Left forelimb (tissue), 1 donor: ENCODE measurements around the gene ARSG.

ENCODE experiments used
- DNase-seq: peaks from one replicate; pipeline ENCODE4 v3.0.0-alpha.2; 2018; ENCODE audit warnings: low spot score

The ARSG gene

GRCh38 chr17:68378268-68379176 is 87.2 kb downstream of the ARSG start:
- peak; percentile 81 for DNase-seq

GRCh38 chr17:68379177-68379510 is 87.8 kb downstream of the ARSG start:
- no peak for DNase-seq

GRCh38 chr17:68379692-68380677 is 88.7 kb downstream of the ARSG start:
- DNase-seq = no peak

- DNase-seq = no peak
Observed at GRCh38 chr17:68381076-68381900, 90.0 kb downstream of the ARSG start.

- DNase-seq = no peak
Observed at GRCh38 chr17:68382582-68383085, 91.3 kb downstream of the ARSG start.

GRCh38 chr17:68383120-68383442 is 91.8 kb downstream of the ARSG start:
- DNase-seq = no peak

GRCh38 chr17:68383443-68384321 is 92.4 kb downstream of the ARSG start:
- no peak for DNase-seq

GRCh38 chr17:68384471-68384870 is 93.2 kb downstream of the ARSG start:
- no peak for DNase-seq

GRCh38 chr17:68384941-68385340 is 93.6 kb downstream of the ARSG start:
- no peak for DNase-seq

- no peak for DNase-seq
Observed at GRCh38 chr17:68385490-68386215, 94.4 kb downstream of the ARSG start.

GRCh38 chr17:68387435-68388218 is 96.3 kb downstream of the ARSG start:
- no peak for DNase-seq

- DNase-seq = no peak
Observed at GRCh38 chr17:68389041-68389440, 97.7 kb downstream of the ARSG start.

GRCh38 chr17:68390888-68391545 is 99.7 kb downstream of the ARSG start:
- no peak for DNase-seq

GRCh38 chr17:68391561-68392268 is 100.4 kb downstream of the ARSG start:
- DNase-seq = no peak

GRCh38 chr17:68394608-68395331 is 103.5 kb downstream of the ARSG start:
- no peak for DNase-seq

GRCh38 chr17:68396226-68397107 is 105.2 kb downstream of the ARSG start:
- no peak for DNase-seq
